GM12892 (cell line): ENCODE measurements around the gene SORCS2.
A peak's percentile ranks its signal among the peaks of the same experiment; 100 is the strongest.

ENCODE experiments used
- DNase-seq: peaks from one replicate; pipeline ENCODE4 v3.0.0; 2011; ENCODE audit not compliant: insufficient read length
- FAIRE-seq: peaks from 2 replicates; lab custom pipeline; 2011; peaks lifted over from hg19 to GRCh38; lab: Jason Lieb, UNC
- POLR2A ChIP-seq: IDR thresholded peaks from 2 replicates; pipeline ENCODE4 v1.6.1; 2011; ENCODE audit warnings: low read depth, low read length, control low read depth
- POLR2AphosphoS5 ChIP-seq: IDR thresholded peaks from 2 replicates; pipeline ENCODE4 v1.6.1; 2011; ENCODE audit warnings: low read depth, low read length, control low read depth
- TAF1 ChIP-seq: IDR thresholded peaks from 2 replicates; pipeline ENCODE4 v1.6.1; 2011; ENCODE audit warnings: low read depth, mild to moderate bottlenecking, control low read depth, low read length, borderline replicate concordance

The SORCS2 gene

DNA sequence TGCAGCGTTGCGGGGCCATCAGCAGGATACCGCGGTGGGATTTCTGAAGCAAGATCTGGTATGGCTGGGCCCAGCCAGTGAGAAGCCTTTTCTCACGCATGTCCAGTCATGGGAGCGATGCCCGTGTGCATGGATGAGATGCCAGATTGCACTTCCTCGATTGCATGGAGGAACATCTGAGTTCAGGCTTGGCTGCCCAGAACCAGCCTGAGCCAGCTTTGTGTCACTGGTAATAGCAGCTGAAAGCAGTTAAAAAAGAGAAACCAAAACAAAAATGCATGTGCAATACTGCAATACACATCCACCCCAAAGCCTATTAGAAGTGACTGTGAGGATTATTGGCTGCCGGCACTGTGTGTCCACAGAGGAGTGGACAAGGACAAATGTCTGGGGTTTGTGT is 183.1 kb downstream of the SORCS2 start:
- FAIRE-seq (no peak), DNase-seq (no peak)
- TF ChIP-seq POLR2AphosphoS5, result no peak
- no peak for TF ChIP-seq POLR2A

DNA sequence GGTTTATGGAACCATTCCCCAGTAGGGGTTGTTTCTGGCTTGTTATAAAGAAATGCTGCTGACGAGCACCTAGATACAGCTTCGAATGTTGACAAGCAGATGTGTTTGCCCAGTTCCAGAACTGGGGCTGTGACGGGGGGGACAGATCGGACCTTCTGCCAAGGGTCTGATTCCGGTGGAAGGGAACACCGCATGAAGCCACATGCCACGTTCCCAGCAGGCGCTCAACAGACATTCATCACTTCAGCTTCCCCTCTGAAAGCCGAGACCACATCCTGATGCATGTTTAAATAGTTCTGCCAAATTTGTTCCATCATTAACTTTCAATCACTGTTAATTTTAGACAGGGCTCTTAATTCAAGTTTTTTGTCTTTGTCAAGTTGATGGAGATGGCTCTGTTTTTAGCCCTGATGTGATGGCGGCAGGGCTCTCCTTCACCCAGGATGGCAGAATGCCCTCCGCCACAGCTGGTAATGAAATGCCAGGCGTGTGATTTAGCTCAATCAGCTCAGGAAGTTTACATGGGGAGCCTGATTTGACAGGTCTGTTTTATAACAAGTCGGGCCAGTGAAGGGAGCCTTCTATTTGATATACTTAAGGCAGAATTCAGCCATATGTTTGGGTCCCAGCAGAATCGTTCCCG is 185.0 kb downstream of the SORCS2 start:
- FAIRE-seq, result no peak
- no peak for DNase-seq
- TF ChIP-seq TAF1 (no peak), POLR2A (no peak), POLR2AphosphoS5 (no peak)

DNA sequence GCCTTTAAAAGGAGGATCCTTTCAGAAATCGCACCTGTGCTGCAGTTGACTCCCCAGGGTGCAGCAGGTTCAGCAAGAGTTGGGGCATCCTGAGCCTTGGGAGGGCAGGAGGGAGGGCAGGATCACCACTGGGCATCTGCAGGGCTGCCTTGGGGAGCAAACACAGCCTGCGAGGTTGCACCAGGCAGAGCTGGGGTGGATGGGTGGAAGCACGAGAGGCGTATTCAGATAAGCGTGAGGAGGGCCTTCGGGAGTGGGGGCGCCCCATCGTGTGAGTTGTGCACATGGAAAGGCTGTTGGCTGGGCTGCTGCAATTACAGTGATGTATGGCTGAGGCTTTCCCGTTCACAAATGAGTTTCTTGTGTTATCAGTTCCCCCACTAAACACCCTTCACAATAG is 186.8 kb downstream of the SORCS2 start:
- no peak for TF ChIP-seq POLR2AphosphoS5
- TF ChIP-seq POLR2A, result no peak
- TF ChIP-seq TAF1, result no peak
- FAIRE-seq, result no peak

DNA sequence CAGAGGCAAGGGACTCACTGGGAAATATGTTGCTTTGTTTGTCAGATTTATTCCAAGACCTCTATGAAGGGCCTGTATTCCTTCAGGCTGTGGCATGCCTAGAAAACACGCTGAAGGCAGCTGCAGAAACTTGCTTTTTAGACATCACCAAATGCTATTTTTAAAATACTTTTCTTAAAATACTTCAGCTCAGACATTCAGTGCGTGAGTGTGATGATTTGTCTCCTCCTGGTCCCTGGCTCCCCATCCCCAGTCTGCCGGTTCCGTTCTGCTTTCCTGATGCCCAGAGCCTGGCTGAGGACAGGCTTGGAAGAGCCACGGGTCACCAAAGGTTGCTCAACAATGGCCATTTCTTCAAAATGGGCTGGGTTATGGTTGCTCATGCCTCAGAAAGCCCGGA is 187.4 kb downstream of the SORCS2 start:
- no peak for DNase-seq

More for the DNA sequence above, 186.8 kb downstream of the SORCS2 start:
- DNase-seq, result no peak

DNA sequence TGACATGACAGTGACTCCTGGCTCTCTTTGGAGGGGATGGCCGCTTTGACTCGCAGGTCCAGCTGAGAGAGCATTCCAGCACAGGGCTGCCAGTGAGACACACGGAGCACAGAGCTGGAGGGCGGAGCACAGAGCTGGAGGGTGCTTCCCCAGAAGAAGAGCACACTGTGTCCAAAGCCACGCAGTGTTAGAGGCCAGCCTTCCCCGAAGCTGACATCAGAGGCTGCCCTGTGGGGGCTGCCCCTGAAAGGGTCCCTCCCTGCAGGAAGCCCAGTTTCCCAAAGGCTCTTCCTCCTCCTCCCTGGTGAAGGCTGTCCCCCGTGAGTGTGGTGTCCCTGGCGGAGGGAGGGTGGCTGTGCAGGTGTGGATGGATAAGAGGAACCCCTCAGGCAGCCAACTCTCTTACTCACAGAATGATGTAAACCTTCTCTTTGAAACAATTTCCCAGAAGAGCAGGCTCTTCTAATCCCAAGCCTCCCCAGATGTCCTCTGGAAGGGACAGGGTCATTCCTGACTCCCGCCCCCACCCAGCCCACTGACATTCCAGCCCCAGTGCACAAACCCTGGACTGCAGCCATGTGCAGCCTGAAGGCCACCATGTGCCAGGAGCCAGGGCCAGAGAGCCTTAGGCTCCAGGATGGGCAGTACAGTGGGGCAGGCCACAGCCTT is 189.0 kb downstream of the SORCS2 start:
- FAIRE-seq, result no peak
- TF ChIP-seq TAF1, result no peak
- TF ChIP-seq POLR2AphosphoS5, result no peak
- no peak for TF ChIP-seq POLR2A
- DNase-seq, result no peak

More for the DNA sequence above, 187.4 kb downstream of the SORCS2 start:
- no peak for TF ChIP-seq POLR2AphosphoS5
- TF ChIP-seq TAF1, result no peak
- TF ChIP-seq POLR2A, result no peak
- no peak for FAIRE-seq

DNA sequence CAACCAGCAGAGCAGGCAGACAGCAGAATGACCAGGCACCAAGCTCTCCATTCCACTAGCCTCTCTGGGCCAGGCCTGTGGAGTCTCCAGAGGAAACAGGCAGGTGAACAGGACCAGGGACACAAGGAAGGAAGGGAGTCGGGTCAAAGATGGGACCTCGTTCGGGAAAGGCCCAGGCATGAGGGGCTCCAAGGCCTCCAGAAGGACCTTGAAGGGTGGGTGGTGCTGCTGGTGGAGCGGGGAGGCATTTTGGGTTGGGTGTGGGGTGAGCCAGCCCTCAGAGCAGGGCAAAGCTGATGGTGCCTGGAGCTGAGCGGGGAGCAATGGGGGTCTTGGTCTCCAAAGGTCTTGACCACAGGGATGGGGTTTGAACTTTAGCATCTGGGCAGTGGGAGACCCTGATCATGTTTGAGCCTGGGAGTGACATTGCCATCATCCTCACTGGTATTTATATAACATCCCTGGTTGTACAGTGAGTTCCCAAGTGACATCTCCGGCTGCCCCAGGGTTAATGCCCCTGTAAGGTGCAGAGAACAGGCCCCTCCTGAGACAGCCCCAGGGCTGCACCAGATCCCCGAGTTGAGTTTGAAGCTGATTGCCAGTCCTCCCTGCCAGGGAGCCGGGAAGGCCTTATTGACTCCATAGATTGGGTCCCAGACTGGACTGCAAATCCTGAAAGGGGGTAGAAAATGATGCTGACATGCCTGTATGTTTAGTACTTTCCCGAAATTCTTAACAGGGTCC is 189.7 kb downstream of the SORCS2 start:
- TF ChIP-seq POLR2A (no peak), POLR2AphosphoS5 (no peak), TAF1 (no peak)
- FAIRE-seq, result no peak
- DNase-seq, result no peak

DNA sequence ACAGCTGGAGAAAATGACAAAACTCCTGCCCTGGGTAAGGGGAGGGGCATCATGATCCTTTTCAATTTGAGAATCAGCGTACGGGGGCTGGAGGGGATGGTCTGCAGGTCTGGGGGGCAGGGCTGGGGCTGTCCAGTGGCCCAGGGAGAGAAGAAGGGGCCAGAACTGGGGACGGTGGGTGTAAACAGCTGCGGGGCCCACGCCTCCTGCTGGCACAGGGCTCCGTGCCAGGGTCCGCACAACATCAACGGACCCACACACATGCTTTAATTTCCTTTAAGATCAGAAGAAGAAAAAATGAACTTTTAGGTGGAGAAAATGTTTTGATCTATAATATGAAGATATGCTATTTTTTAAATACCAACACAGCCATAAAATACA is 190.3 kb downstream of the SORCS2 start:
- DNase-seq, result no peak
- no peak for FAIRE-seq
- TF ChIP-seq POLR2A, result no peak
- no peak for TF ChIP-seq POLR2AphosphoS5
- no peak for TF ChIP-seq TAF1

DNA sequence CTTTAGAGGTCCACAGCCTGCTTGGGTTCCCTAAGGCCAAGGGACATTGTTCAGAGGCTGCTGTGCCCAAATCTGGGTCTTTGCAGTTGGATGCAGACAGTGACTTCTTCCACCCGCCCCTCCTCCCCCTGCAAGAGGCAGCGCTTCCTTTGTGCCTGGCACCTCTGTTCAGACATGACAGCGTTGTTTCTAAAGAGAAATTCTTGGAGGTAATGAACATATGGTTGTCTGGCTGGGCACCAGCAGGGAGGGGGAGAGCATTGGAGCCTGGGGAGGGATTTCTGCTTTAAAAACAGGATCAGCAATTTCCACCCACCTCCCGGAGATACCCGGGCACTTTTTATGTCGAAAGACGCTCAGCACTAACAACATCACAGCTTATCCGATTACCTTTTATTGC is 190.9 kb downstream of the SORCS2 start:
- FAIRE-seq (no peak), DNase-seq (no peak)
- TF ChIP-seq POLR2A, result no peak
- no peak for TF ChIP-seq TAF1
- TF ChIP-seq POLR2AphosphoS5, result no peak

DNA sequence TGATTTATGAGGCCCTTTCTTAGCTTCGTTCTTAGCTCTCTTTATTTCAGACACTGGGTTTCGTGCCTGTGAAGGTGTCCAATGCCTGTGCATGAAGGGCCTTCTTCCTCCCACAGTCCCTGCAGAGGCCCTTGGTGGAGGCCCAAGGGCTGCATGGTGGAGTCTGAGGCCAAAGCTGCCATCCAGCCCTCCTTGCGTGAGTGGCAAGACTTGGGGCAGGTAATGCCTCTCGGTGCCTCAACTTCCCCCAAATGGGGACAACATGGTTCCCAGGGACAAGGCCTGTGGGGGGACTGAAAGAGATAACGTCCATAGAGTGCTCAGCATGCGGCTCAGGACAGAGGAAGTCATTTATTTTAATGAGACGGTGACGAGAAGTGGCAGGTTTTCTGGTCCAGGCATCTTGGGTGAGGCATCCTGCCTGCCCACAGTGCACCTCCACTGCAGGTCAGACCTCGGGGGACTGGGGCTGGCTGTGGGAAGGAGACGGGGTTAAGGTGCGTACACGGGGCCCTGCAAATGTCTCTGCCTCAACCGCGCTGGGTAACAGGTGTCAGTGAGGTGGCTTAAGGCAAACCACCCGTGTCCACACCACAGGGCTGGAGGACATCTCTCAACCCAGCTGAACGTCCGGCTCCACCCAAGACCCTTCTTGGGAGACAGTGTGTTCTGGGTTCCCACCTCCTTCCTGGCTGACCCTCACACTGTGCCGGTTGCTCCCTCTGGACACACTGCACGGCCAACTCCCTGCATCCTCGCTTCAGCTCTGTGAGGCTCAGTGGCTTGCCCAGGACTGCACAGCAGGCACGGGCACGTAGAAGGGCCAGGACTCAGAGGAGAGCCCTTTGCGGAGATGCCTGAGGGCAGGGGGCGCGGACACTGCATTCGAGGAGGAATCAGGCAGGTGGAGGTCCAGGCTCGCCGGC is 191.9 kb downstream of the SORCS2 start:
- no peak for FAIRE-seq
- TF ChIP-seq POLR2A (no peak), POLR2AphosphoS5 (no peak), TAF1 (no peak)

DNA sequence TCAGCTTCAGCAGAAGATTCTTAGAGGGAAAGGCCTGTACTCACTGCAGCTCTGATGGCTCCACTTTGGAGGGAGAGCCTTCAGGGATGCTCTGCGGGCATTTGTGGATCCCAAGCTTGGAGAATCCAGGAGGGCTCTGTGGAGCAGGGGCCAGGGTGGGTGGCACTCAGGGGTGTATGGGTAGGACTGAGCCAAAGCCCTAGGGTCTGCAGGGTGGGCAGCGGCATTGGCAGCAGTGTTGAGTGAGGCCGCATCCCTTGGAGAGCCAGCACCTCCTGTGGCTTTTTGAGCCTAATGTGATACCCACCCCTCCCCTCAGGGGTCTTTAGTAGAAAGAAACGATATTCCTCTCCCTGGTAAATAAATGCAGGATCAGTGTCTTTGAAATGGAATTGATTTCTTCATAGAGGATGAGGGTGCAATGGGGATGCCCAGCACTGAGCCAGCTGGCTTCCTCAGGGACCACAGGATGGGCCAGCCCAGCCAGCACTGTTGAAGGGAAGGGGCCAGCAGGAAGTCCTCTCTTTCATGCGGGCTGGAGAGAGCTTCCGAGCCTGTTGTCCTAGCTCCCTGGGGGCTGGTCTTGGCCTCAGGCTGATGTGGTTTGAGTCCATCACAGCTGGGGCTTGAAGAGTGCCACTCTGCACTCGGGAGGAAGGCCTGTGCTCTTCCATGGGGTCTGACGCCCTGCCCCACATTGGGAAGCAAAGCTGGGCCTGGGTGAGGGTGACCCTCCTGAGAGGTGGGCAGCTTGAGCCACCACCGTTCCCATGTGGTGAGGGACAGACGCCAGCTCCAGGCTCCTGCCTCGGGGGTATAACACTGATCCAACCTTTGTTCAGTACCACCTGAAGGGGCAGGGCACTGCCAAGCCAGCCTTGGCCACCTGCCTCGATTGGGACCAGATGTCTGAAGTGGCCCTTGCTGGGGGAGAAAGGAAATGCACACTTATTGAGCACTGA is 192.9 kb downstream of the SORCS2 start:
- DNase-seq, result no peak
- no peak for TF ChIP-seq TAF1
- TF ChIP-seq POLR2A, result no peak
- no peak for TF ChIP-seq POLR2AphosphoS5
- FAIRE-seq, result no peak

More for the DNA sequence above, 191.9 kb downstream of the SORCS2 start:
- peak; percentile 11 for DNase-seq
